HepG2 (cell line): ENCODE results near the gene ZER1.

Experiments
- CREB1 ChIP-seq, 2 experiments: fragments of 450-650 bp in 1 of 2; IDR thresholded peaks; 2 replicates each; pipeline ENCODE4 v1.6.1; 2016 to 2017; ENCODE audit warnings: control low read depth in 1 of 2, mild to moderate bottlenecking in 1 of 2, missing compliant biosample characterization in 1 of 2, missing genetic modification characterization in 1 of 2
- EP300 ChIP-seq, 3 experiments: sonication (generic) in 1 of 3; formaldehyde crosslinking in 1 of 3; IDR thresholded peaks; 2 replicates each; pipeline versions ENCODE4 v1.5.1 to v1.6.1; 2011 to 2020; ENCODE audit warnings: low read depth in 2 of 3, low read length in 2 of 3, borderline replicate concordance in 1 of 3, improper control_type of control experiment in 1 of 3, mild to moderate bottlenecking in 1 of 3, missing genetic modification reagents in 1 of 3, moderate library complexity in 1 of 3
- IRF2 ChIP-seq: IDR thresholded peaks from 2 replicates; pipeline ENCODE4 v1.6.1; 2018; ENCODE audit warnings: missing genetic modification reagents, missing compliant biosample characterization
- MAFK ChIP-seq, 2 experiments: IDR thresholded peaks in 1 of 2; conservative IDR thresholded peaks in 1 of 2; 2 replicates each; pipeline ENCODE4 v1.6.1; 2011; ENCODE audit warnings: improper control_type of control experiment in 2 of 2, low read length in 2 of 2
- POLR2AphosphoS5 ChIP-seq: IDR thresholded peaks from 2 replicates; pipeline ENCODE4 v1.6.1; 2012; ENCODE audit warnings: low read depth, low read length
- SIN3A ChIP-seq: IDR thresholded peaks from 2 replicates; pipeline ENCODE4 v1.6.1; 2011; ENCODE audit warnings: low read depth, mild to moderate bottlenecking, control low read depth, low read length, borderline replicate concordance
- STAG1 ChIP-seq: sonication (generic); formaldehyde crosslinking; IDR thresholded peaks from 2 replicates; pipeline ENCODE4 v1.4.0; 2020; ENCODE audit warnings: missing genetic modification reagents
- SYNCRIP ChIP-seq: fragments of 200-400 bp; formaldehyde crosslinking; IDR thresholded peaks from 2 replicates; pipeline ENCODE4 v1.6.1; 2018; ENCODE audit warnings: mild to moderate bottlenecking, low read depth, low read length; ENCODE audit not compliant: insufficient read depth
- YY1 ChIP-seq: IDR thresholded peaks from 2 replicates; pipeline ENCODE4 v1.6.1; 2011; ENCODE audit warnings: low read length, low read depth, moderate library complexity, mild to moderate bottlenecking; ENCODE audit not compliant: insufficient read depth, insufficient replicate concordance
- ZFP36L2 ChIP-seq: sonication (generic); formaldehyde crosslinking; IDR thresholded peaks from 2 replicates; pipeline ENCODE4 v1.4.0; 2020; ENCODE audit warnings: missing genetic modification reagents
- ZFX ChIP-seq: sonication (generic); formaldehyde crosslinking; IDR thresholded peaks from 2 replicates; pipeline ENCODE4 v1.4.0; 2020; ENCODE audit warnings: mild to moderate bottlenecking, low read depth, missing genetic modification reagents, moderate library complexity
- ZNF253 ChIP-seq: sonication (generic); formaldehyde crosslinking; IDR thresholded peaks from 2 replicates; pipeline ENCODE4 v1.8.0; 2022; ENCODE audit warnings: mild to moderate bottlenecking, missing genetic modification reagents, borderline replicate concordance
- ZNF496 ChIP-seq: sonication (generic); formaldehyde crosslinking; IDR thresholded peaks from 2 replicates; pipeline ENCODE4 v1.8.1; 2023; ENCODE audit warnings: mild to moderate bottlenecking, moderate library complexity, missing genetic modification reagents; ENCODE audit not compliant: insufficient replicate concordance
- TF ChIP-seq, protein P1 (sequence below), 2 experiments: IDR thresholded peaks; 2 replicates each; pipeline ENCODE4 v1.6.1; 2011 to 2012; ENCODE audit warnings: low read length in 2 of 2, borderline replicate concordance in 1 of 2, low read depth in 1 of 2, mild to moderate bottlenecking in 1 of 2, moderate library complexity in 1 of 2

- no peak for TF ChIP-seq IRF2
- no peak for TF ChIP-seq SIN3A
- no peak for TF ChIP-seq ZNF496 (CRISPR knock-in tag)
- no peak for TF ChIP-seq ZFX (CRISPR knock-in tag)
- no peak for TF ChIP-seq EP300 (IDR thresholded peaks at IDR 0.05; ENCODE audit: low read depth in 2 of 2, low read length in 2 of 2)
- no peak for TF ChIP-seq EP300 (CRISPR knock-in tag; IDR thresholded peaks at IDR 0.05; ENCODE audit: borderline replicate concordance)
- no peak for TF ChIP-seq YY1
- no peak for TF ChIP-seq CREB1 (IDR thresholded peaks at IDR 0.05)
- TF ChIP-seq CREB1 (CRISPR knock-in tag; IDR thresholded peaks at IDR 0.05): no peak
- no peak for TF ChIP-seq POLR2AphosphoS5
- no peak for TF ChIP-seq SYNCRIP
- no peak for TF ChIP-seq ZFP36L2 (CRISPR knock-in tag)
- TF ChIP-seq STAG1 (CRISPR knock-in tag): no peak
- TF ChIP-seq, protein P1, sequence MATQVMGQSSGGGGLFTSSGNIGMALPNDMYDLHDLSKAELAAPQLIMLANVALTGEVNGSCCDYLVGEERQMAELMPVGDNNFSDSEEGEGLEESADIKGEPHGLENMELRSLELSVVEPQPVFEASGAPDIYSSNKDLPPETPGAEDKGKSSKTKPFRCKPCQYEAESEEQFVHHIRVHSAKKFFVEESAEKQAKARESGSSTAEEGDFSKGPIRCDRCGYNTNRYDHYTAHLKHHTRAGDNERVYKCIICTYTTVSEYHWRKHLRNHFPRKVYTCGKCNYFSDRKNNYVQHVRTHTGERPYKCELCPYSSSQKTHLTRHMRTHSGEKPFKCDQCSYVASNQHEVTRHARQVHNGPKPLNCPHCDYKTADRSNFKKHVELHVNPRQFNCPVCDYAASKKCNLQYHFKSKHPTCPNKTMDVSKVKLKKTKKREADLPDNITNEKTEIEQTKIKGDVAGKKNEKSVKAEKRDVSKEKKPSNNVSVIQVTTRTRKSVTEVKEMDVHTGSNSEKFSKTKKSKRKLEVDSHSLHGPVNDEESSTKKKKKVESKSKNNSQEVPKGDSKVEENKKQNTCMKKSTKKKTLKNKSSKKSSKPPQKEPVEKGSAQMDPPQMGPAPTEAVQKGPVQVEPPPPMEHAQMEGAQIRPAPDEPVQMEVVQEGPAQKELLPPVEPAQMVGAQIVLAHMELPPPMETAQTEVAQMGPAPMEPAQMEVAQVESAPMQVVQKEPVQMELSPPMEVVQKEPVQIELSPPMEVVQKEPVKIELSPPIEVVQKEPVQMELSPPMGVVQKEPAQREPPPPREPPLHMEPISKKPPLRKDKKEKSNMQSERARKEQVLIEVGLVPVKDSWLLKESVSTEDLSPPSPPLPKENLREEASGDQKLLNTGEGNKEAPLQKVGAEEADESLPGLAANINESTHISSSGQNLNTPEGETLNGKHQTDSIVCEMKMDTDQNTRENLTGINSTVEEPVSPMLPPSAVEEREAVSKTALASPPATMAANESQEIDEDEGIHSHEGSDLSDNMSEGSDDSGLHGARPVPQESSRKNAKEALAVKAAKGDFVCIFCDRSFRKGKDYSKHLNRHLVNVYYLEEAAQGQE (IDR thresholded peaks at IDR 0.05; ENCODE audit: borderline replicate concordance in 1 of 2, low read depth in 1 of 2, low read length in 2 of 2): no peak
- no peak for TF ChIP-seq ZNF253 (CRISPR knock-in tag)
- no peak for TF ChIP-seq MAFK (conservative IDR thresholded peaks at IDR 0.05 in 1 of 2, IDR thresholded peaks at IDR 0.05 in 1 of 2; ENCODE audit: low read length in 2 of 2)
These were observed 49.2 kb upstream of the ZER1 start for GRCh38 chr9:128820665-128821583.
